NOMO-1 (cell line): ENCODE data around the gene KCNMA1.

ENCODE experiments used
- DNase-seq, 2 experiments: peaks; one replicate each; lab custom pipeline; 2025; ENCODE audit not compliant: unreplicated experiment in 2 of 2; lab: John Stamatoyannopoulos, UW

KCNMA1 gene

GRCh38 chr10:77494756-77495541, 142.7 kb downstream of the KCNMA1 start:
- DNase-seq = no peak

- no peak for DNase-seq
These were observed 143.3 kb downstream of the KCNMA1 start for GRCh38 chr10:77494327-77494726.

GRCh38 chr10:77493851-77494261, 143.8 kb downstream of the KCNMA1 start:
- no peak for DNase-seq

GRCh38 chr10:77493239-77493806, 144.3 kb downstream of the KCNMA1 start:
- no peak for DNase-seq

- no peak for DNase-seq
These were observed 145.1 kb downstream of the KCNMA1 start for GRCh38 chr10:77492368-77492994.

GRCh38 chr10:77490534-77491314, 146.9 kb downstream of the KCNMA1 start:
- DNase-seq = no peak

- no peak for DNase-seq
These were observed 151.1 kb downstream of the KCNMA1 start for GRCh38 chr10:77486517-77486916.

- no peak for DNase-seq
These were observed 151.8 kb downstream of the KCNMA1 start for GRCh38 chr10:77485847-77486246.

GRCh38 chr10:77482072-77482471, 155.5 kb downstream of the KCNMA1 start:
- DNase-seq = no peak

- no peak for DNase-seq
These were observed 158.0 kb downstream of the KCNMA1 start for GRCh38 chr10:77479586-77479985.

- no peak for DNase-seq
These were observed 158.6 kb downstream of the KCNMA1 start for GRCh38 chr10:77478962-77479359.

GRCh38 chr10:77478247-77478961, 159.2 kb downstream of the KCNMA1 start:
- DNase-seq = no peak

GRCh38 chr10:77475522-77475921, 162.1 kb downstream of the KCNMA1 start:
- no peak for DNase-seq

GRCh38 chr10:77474939-77475338, 162.7 kb downstream of the KCNMA1 start:
- no peak for DNase-seq

- DNase-seq = no peak
These were observed 163.2 kb downstream of the KCNMA1 start for GRCh38 chr10:77474386-77474785.

GRCh38 chr10:77472146-77472545, 165.5 kb downstream of the KCNMA1 start:
- no peak for DNase-seq

GRCh38 chr10:77471069-77471536, 166.5 kb downstream of the KCNMA1 start:
- no peak for DNase-seq

GRCh38 chr10:77467422-77467963, 170.1 kb downstream of the KCNMA1 start:
- DNase-seq = no peak

GRCh38 chr10:77463967-77464745, 173.5 kb downstream of the KCNMA1 start:
- DNase-seq = no peak
